ENCODE measurements around the gene SLC38A8. TPM values are rescaled to one million over a fixed set of nuclear protein-coding genes. Genes with fewer than 3 reads are reported as not detected.
A peak's percentile ranks its signal among the peaks of the same experiment; 100 is the strongest.

The SLC38A8 gene
- total RNA-seq, 2 donors from 2014 or later, result not detected

- no peak for DNase-seq
- no peaks in the 10 kb centered on the region for H3K27me3 Mint-ChIP-seq (ENCODE audit: insufficient read depth)
- H3K27ac ChIP-seq (ENCODE audit: low read depth, low read length), result no peak overlapping the region
- 96 to 97% methylated on average over 15 to 16 of the region's 16 CpGs for WGBS, 2 experiments (ENCODE audit: insufficient coverage in 1 of 2, insufficient read length in 1 of 2)
- no peak overlapping the region for H3K9ac ChIP-seq (ENCODE audit: extremely low read depth, low read length, poor library complexity, severe bottlenecking)
- H3K4me3 ChIP-seq (ENCODE audit: low read length), result no peak overlapping the region
- TF ChIP-seq CTCF (conservative IDR thresholded peaks at IDR 0.05), result no peak
- peaks cover 72% of the 10 kb centered on the region for H3K36me3 Mint-ChIP-seq (ENCODE audit: low read depth)
- peaks cover under 1% of the 10 kb centered on the region for H3K4me1 ChIP-seq (ENCODE audit: control insufficient read depth, insufficient read depth, low read length)
- H3K36me3 ChIP-seq (ENCODE audit: control insufficient read depth, insufficient read depth, low read length), result peaks cover 61% of the 10 kb centered on the region
- peaks cover 2% of the 10 kb centered on the region for H3K4me1 Mint-ChIP-seq
- H3K27me3 ChIP-seq (ENCODE audit: control insufficient read depth, insufficient read depth, low read length, poor library complexity, severe bottlenecking), result no peaks in the 10 kb centered on the region
- H3K9me3 Mint-ChIP-seq, result no peaks in the 10 kb centered on the region
- H3K27ac Mint-ChIP-seq, result no peak overlapping the region
- H3K4me3 Mint-ChIP-seq, result no peak overlapping the region
- H3K9me3 ChIP-seq (ENCODE audit: control insufficient read depth, low read length), result no peaks in the 10 kb centered on the region
Measured at GRCh38 chr16:84054271-84054670, 11.7 kb upstream of the SLC38A8 start.

GRCh38 chr16:84053237-84053636 lies 10.6 kb upstream of the SLC38A8 start:
- WGBS, 2 experiments (ENCODE audit: insufficient coverage in 1 of 2, insufficient read length in 1 of 2), result 91 to 97% methylated on average over 10 to 13 of the region's 13 CpGs
- TF ChIP-seq CTCF (conservative IDR thresholded peaks at IDR 0.05), result no peak
- no peak overlapping the region for H3K4me3 ChIP-seq (ENCODE audit: low read length)
- H3K9me3 ChIP-seq (ENCODE audit: control insufficient read depth, low read length), result no peaks in the 10 kb centered on the region
- Mint-ChIP-seq H3K36me3 (ENCODE audit: low read depth) (peaks cover 62% of the 10 kb centered on the region), H3K27ac (no peak overlapping the region), H3K9me3 (no peaks in the 10 kb centered on the region), H3K4me1 (peaks cover 11% of the 10 kb centered on the region), H3K27me3 (ENCODE audit: insufficient read depth) (no peaks in the 10 kb centered on the region), H3K4me3 (no peak overlapping the region)
- H3K27me3 ChIP-seq (ENCODE audit: control insufficient read depth, insufficient read depth, low read length, poor library complexity, severe bottlenecking), result no peaks in the 10 kb centered on the region
- H3K36me3 ChIP-seq (ENCODE audit: control insufficient read depth, insufficient read depth, low read length), result peaks cover 52% of the 10 kb centered on the region
- no peak overlapping the region for H3K27ac ChIP-seq (ENCODE audit: low read depth, low read length)
- no peak for DNase-seq
- no peak overlapping the region for H3K9ac ChIP-seq (ENCODE audit: extremely low read depth, low read length, poor library complexity, severe bottlenecking)
- H3K4me1 ChIP-seq (ENCODE audit: control insufficient read depth, insufficient read depth, low read length), result peaks cover 9% of the 10 kb centered on the region

GRCh38 chr16:84052071-84052622 lies 9.6 kb upstream of the SLC38A8 start:
- Mint-ChIP-seq H3K4me3 (no peak overlapping the region), H3K9me3 (no peaks in the 10 kb centered on the region), H3K27me3 (ENCODE audit: insufficient read depth) (peaks cover under 1% of the 10 kb centered on the region), H3K36me3 (ENCODE audit: low read depth) (peaks cover 52% of the 10 kb centered on the region), H3K4me1 (peaks cover 14% of the 10 kb centered on the region), H3K27ac (peak overlapping the region; percentile 21)
- no peak overlapping the region for H3K9ac ChIP-seq (ENCODE audit: extremely low read depth, low read length, poor library complexity, severe bottlenecking)
- H3K36me3 ChIP-seq (ENCODE audit: control insufficient read depth, insufficient read depth, low read length), result peaks cover 41% of the 10 kb centered on the region
- H3K4me1 ChIP-seq (ENCODE audit: control insufficient read depth, insufficient read depth, low read length), result peaks cover 9% of the 10 kb centered on the region
- no peaks in the 10 kb centered on the region for H3K9me3 ChIP-seq (ENCODE audit: control insufficient read depth, low read length)
- TF ChIP-seq CTCF (conservative IDR thresholded peaks at IDR 0.05), result no peak
- DNase-seq, result peak; percentile 35
- no peak overlapping the region for H3K27ac ChIP-seq (ENCODE audit: low read depth, low read length)
- 89 to 92% methylated on average over 19 to 27 of the region's 27 CpGs for WGBS, 2 experiments (ENCODE audit: insufficient coverage in 1 of 2, insufficient read length in 1 of 2)
- H3K4me3 ChIP-seq (ENCODE audit: low read length), result no peak overlapping the region
- no peaks in the 10 kb centered on the region for H3K27me3 ChIP-seq (ENCODE audit: control insufficient read depth, insufficient read depth, low read length, poor library complexity, severe bottlenecking)
